Measurements from ENCODE around the gene NUMBL.

GRCh38 chr19:40685563-40685962 is 4.9 kb downstream of the NUMBL start:
- TF ChIP-seq POLR2A (IDR thresholded peaks at IDR 0.05), result no peak
- TF ChIP-seq, protein P1, sequence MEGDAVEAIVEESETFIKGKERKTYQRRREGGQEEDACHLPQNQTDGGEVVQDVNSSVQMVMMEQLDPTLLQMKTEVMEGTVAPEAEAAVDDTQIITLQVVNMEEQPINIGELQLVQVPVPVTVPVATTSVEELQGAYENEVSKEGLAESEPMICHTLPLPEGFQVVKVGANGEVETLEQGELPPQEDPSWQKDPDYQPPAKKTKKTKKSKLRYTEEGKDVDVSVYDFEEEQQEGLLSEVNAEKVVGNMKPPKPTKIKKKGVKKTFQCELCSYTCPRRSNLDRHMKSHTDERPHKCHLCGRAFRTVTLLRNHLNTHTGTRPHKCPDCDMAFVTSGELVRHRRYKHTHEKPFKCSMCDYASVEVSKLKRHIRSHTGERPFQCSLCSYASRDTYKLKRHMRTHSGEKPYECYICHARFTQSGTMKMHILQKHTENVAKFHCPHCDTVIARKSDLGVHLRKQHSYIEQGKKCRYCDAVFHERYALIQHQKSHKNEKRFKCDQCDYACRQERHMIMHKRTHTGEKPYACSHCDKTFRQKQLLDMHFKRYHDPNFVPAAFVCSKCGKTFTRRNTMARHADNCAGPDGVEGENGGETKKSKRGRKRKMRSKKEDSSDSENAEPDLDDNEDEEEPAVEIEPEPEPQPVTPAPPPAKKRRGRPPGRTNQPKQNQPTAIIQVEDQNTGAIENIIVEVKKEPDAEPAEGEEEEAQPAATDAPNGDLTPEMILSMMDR (IDR thresholded peaks at IDR 0.05), result no peak
- TF ChIP-seq EP300 (IDR thresholded peaks at IDR 0.05), result no peak
- TF ChIP-seq POLR2AphosphoS5 (IDR thresholded peaks at IDR 0.05), result no peak
